D721Med (cell line): ENCODE data around the gene PTPRQ.

Experiments
- DNase-seq: peaks from one replicate; pipeline ENCODE4 v3.0.0; 2011; ENCODE audit warnings: low spot score; ENCODE audit not compliant: insufficient read length
- FAIRE-seq: peaks from 2 replicates; lab custom pipeline; 2011; peaks lifted over from hg19 to GRCh38; lab: Jason Lieb, UNC
- TF ChIP-seq, protein P1 (sequence below): IDR thresholded peaks from 2 replicates; pipeline ENCODE4 v1.5.1; 2012; ENCODE audit warnings: mild to moderate bottlenecking, control low read depth; ENCODE audit not compliant: insufficient read depth; ENCODE audit errors: missing control alignments

PTPRQ gene

DNA sequence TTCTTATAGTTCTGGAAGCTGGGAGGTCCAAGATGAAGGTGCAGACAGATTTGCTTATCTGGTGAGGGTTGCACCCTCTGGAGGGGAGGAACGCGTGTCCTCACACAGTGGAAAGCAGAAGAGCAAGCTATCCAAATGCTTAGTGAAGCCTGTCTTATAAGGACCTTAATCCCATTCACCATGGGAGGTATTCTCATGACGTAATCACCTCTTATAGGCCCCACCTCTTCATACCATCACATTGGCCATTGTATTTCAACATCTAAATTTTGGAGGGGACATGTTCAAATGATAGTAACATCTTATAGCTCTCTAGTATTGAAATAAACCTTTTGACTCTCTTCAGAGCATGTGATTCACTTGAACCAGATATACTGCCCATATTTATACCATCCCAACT lies 158.4 kb downstream of the PTPRQ start:
- TF ChIP-seq, protein P1, sequence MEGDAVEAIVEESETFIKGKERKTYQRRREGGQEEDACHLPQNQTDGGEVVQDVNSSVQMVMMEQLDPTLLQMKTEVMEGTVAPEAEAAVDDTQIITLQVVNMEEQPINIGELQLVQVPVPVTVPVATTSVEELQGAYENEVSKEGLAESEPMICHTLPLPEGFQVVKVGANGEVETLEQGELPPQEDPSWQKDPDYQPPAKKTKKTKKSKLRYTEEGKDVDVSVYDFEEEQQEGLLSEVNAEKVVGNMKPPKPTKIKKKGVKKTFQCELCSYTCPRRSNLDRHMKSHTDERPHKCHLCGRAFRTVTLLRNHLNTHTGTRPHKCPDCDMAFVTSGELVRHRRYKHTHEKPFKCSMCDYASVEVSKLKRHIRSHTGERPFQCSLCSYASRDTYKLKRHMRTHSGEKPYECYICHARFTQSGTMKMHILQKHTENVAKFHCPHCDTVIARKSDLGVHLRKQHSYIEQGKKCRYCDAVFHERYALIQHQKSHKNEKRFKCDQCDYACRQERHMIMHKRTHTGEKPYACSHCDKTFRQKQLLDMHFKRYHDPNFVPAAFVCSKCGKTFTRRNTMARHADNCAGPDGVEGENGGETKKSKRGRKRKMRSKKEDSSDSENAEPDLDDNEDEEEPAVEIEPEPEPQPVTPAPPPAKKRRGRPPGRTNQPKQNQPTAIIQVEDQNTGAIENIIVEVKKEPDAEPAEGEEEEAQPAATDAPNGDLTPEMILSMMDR: no peak
- FAIRE-seq (no peak), DNase-seq (no peak)

DNA sequence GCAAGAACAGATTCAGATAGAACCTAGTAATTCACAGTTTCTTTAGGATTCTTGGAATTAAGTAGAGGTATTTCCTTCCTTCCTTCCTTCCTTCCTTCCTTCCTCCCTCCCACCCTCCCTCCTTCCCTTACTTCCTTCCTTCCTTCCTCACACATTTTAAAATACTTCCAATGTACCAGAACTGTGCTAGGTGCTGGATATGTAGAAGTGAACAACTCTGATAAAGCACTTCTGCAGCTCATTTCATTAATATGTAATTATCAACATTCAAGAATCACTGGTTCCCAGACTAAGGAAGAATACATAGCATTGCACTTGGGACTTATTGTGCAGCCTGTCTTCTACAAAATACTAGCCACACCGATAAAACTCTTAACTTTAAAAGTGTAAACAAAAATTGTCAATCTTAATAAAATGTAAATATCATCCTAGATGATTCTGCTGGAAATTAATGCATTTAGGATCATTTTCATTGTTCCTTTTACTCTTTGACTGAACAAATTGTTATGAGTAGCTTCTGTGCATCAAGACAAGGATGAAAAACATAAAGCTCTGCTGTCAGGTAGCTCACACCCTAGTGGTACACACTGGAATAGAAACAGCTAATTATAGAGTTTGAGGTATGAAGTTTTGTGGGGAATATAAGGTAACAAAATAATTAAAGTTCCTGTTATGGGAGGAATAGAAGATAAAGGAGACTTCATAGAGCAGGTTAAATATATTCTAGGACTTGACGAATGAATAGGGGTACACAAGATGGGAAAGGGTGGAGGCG lies 163.5 kb downstream of the PTPRQ start:
- FAIRE-seq: no peak
- DNase-seq: no peak
- TF ChIP-seq, protein P1: no peak

DNA sequence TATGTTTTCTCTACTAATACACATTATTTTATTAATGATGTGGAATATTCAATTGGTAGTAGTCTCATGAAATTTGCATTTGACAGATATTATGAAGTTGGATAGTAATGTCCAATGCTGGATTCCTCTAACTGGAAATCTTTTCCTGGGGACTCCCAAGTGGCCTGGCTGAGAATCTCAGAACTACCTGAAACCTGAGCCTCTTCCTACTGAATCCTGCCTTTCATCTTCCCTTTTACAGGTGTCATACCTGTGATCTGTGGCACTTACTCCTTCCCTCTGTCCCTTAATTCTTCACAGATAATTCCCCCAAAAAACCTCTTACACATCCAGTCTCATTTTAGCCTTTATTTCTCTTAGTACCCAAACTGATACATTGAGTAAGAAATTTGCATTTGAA lies 173.7 kb downstream of the PTPRQ start:
- FAIRE-seq: no peak
- DNase-seq: no peak
- TF ChIP-seq, protein P1: no peak

DNA sequence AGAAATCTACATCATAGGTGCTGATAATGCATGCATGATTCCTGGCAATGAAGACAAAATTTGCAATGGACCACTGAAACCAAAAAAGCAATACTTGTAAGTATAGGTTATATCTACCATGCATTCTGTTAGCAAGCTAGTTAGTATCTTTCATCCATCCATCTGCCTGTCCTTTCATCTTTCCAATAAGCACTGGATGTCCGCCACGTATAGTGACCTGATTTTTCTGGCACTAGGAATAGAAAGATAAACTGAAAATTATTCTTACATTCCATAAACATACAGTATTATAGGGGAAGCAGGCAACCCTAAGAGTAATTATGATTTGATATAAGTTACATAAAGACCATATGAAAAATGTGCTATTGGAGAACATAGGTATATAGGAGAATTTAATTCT lies 176.2 kb downstream of the PTPRQ start:
- DNase-seq (no peak), FAIRE-seq (peak; percentile 25)
- TF ChIP-seq, protein P1: no peak

DNA sequence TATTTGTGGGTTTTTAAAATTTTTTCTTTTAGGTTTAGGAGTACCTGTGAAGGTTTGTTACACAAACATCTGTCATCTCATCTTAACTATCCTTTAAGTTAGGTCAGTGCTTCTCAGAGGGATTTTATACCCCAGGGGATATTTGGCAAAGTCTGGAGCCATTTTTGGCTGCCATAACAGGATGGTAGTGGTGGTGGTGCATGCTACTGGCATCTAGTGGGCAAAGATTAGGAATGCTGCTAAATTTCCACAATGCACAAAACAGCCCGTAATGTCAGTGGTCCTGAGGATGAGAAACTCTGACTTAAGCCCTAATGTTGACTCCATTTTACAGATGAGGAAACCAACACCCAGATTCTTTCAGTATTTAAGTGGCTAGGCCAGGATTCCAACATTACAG lies 178.2 kb downstream of the PTPRQ start:
- DNase-seq: no peak
- TF ChIP-seq, protein P1: peak; percentile 33
- no peak for FAIRE-seq

DNA sequence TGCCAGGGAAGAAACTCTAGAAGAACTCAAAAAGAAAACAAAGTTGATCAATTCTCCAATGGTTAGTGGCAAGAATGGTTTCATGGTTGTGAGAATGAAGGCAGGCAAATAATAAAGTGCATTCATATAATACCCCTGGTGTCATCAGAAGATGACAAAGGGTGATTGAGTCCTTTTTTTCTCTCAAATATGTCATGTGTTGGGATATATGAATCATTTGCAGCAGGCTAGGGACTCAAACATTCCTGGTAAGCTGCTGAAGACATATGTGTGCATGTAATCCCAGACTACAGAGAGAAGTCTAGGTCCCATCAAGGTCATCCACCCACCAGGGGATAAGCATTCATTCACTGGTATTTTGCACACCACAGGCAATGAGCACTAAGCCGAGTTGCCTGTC lies 181.0 kb downstream of the PTPRQ start:
- FAIRE-seq: no peak
- no peak for DNase-seq
- TF ChIP-seq, protein P1: no peak

DNA sequence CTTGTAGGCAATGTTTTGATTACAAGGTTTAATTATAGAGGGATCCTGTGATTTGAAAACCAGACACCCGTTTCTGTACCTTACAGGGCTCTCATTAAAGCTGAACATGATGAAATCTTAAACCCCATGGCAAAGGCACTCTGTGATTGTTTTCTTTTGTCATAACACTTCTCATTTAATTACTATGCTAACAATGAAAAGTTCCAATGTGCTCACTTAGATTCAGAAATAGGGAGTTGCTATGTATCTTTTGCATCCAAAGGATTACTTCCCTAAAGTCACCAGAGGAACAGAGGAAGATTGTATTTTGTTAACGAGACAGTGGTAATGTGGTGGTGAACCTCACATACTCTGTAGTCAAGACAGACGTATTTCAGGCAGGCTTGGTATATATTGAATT lies 181.9 kb downstream of the PTPRQ start:
- DNase-seq (no peak), FAIRE-seq (no peak)
- TF ChIP-seq, protein P1: no peak
